Lung (tissue), 12 donors: ENCODE results near the gene ZSWIM8. TPM values are rescaled to one million over a fixed set of nuclear protein-coding genes. Genes with fewer than 3 reads are reported as not detected.

Experiments
- ATAC-seq: fragments of 200-7000 bp; cut with Tn5 transposase; one replicate; pipeline ENCODE4 v1.9.1; 2020; ENCODE audit warnings: moderate number of reproducible peaks; ENCODE audit not compliant: insufficient read depth, low FRiP score
- DNase-seq, 3 donors: peaks; one replicate each; pipeline ENCODE4 v3.0.0-alpha.2; 2013 to 2017
- H3K27ac ChIP-seq, 2 donors: one replicate each; pipeline ENCODE4 v1.5.1; 2013; ENCODE audit warnings: mild to moderate bottlenecking in 2 of 2, moderate library complexity in 2 of 2, control low read depth in 1 of 2, inconsistent platforms in 1 of 2, low read depth in 1 of 2, low read length in 1 of 2
- H3K27me3 ChIP-seq, 3 donors: one replicate each; pipeline ENCODE4 v1.5.1; 2013; ENCODE audit warnings: low read length in 2 of 3; ENCODE audit not compliant: control insufficient read depth in 3 of 3, insufficient read depth in 3 of 3
- H3K36me3 ChIP-seq, 4 donors: one replicate each; pipeline ENCODE4 v1.5.1; 2013; ENCODE audit warnings: low read length in 4 of 4, mild to moderate bottlenecking in 1 of 4, moderate library complexity in 1 of 4; ENCODE audit not compliant: control insufficient read depth in 4 of 4, insufficient read depth in 4 of 4
- H3K4me1 ChIP-seq, 5 donors: one replicate each; pipeline ENCODE4 v1.5.1; 2013; ENCODE audit warnings: low read length in 5 of 5, mild to moderate bottlenecking in 2 of 5, moderate library complexity in 1 of 5; ENCODE audit not compliant: control insufficient read depth in 5 of 5, insufficient read depth in 5 of 5
- H3K4me3 ChIP-seq: one replicate; pipeline ENCODE4 v1.5.1; 2013; ENCODE audit warnings: mild to moderate bottlenecking, control low read depth, moderate library complexity
- H3K9ac ChIP-seq, 2 donors: one replicate each; pipeline ENCODE4 v1.5.1; 2013; ENCODE audit warnings: low read length in 2 of 2, control low read depth in 1 of 2; ENCODE audit not compliant: insufficient read depth in 1 of 2
- H3K9me3 ChIP-seq, 4 donors: one replicate each; pipeline ENCODE4 v1.5.1; 2013; ENCODE audit warnings: low read length in 3 of 4, mild to moderate bottlenecking in 1 of 4, moderate library complexity in 1 of 4; ENCODE audit not compliant: control insufficient read depth in 4 of 4, insufficient read depth in 3 of 4
- CTCF ChIP-seq: IDR thresholded peaks from 2 replicates; pipeline ENCODE4 v1.5.1; 2012; ENCODE audit warnings: mild to moderate bottlenecking; ENCODE audit errors: control extremely low read depth, extremely low read depth
- WGBS, 2 donors: extraction: QIAGEN DNeasy Blood & Tissue Kit; methylation state at CpG; one replicate each; pipeline ENCODE4 v1.1.7; 2013; 5-methylcytosine and 5-hydroxymethylcytosine counted together
- polyA plus RNA-seq, 2 donors: library from polyadenylated mRNA; stranded (reverse); fragments of 200-250 nt; gene quantifications; one replicate each; pipeline ENCODE4 v1.2.1, GENCODE V29; 2013
- total RNA-seq, 2 donors: library from RNA; depleted of rRNA in 1 of 2; stranded (reverse); fragments of >200 nt in 1 of 2; gene quantifications; one replicate each; pipeline ENCODE4 v1.2.1, GENCODE V29; 2014 to 2021
- donor health status: control.
- donor health status: control.
- donor health status: Bipolar disorder and iron deficiency.
- donor health status: healthy.
- donor health status: DM: yes; HTN: yes; CAD: no.

Gene ZSWIM8
- total and polyA plus RNA-seq, 4 donors, result 70.3 to 113 (median 93.1) TPM

- Histone ChIP-seq H3K9ac (no peak overlapping the region), H3K27ac (no peak overlapping the region), H3K4me1 (no peaks in the 10 kb centered on the region), H3K9me3 (no peaks in the 10 kb centered on the region), H3K27me3 (no peaks in the 10 kb centered on the region), H3K36me3 (peaks cover 44 to 81% (median 53%) of the 10 kb centered on the region in 4 donors), H3K4me3 (no peak overlapping the region)
- no peak for TF ChIP-seq CTCF
- no peak for DNase-seq
- ATAC-seq, result no peak
- 93 to 94% methylated on average over 13 of the region's 13 CpGs for WGBS, 2 donors
Observed at GRCh38 chr10:73801253-73801590, 15.8 kb downstream of the ZSWIM8 start.

GRCh38 chr10:73802276-73802991 is 17.0 kb downstream of the ZSWIM8 start:
- Histone ChIP-seq H3K9ac (no peak overlapping the region), H3K4me3 (no peak overlapping the region), H3K36me3 (peaks cover 44 to 75% (median 58%) of the 10 kb centered on the region in 4 donors), H3K9me3 (no peaks in the 10 kb centered on the region), H3K4me1 (no peaks in the 10 kb centered on the region), H3K27ac (no peak overlapping the region), H3K27me3 (no peaks in the 10 kb centered on the region)
- WGBS, 2 donors, result 89 to 93% methylated on average over 11 of the region's 11 CpGs
- TF ChIP-seq CTCF, result no peak
- DNase-seq (no peak), ATAC-seq (no peak)

GRCh38 chr10:73803680-73804286 is 18.4 kb downstream of the ZSWIM8 start:
- H3K36me3 ChIP-seq, result peaks cover 39 to 72% (median 56%) of the 10 kb centered on the region in 4 donors
- H3K4me3 ChIP-seq, result no peak overlapping the region
- ATAC-seq, result no peak
- H3K27me3 ChIP-seq, result no peaks in the 10 kb centered on the region
- no peak overlapping the region for H3K27ac ChIP-seq
- TF ChIP-seq CTCF, result no peak
- no peaks in the 10 kb centered on the region for H3K4me1 ChIP-seq
- DNase-seq, result no peak
- H3K9ac ChIP-seq, result no peak overlapping the region
- H3K9me3 ChIP-seq, result no peaks in the 10 kb centered on the region
